SK-N-SH treated with all-trans-retinoic acid at 6 μM for 48 hours (cell line): ENCODE results near the gene PSG3.

Experiments
- ATAC-seq: fragments of 200-7000 bp; cut with Tn5 transposase; 3 replicates; pipeline ENCODE4 v1.9.1; 2020; ENCODE audit warnings: mild to moderate bottlenecking, moderate library complexity
- ARNTL ChIP-seq: fragments of 450-650 bp; formaldehyde crosslinking; IDR thresholded peaks from 2 replicates; pipeline ENCODE4 v1.5.0; 2020; ENCODE audit warnings: low read depth, mild to moderate bottlenecking, moderate library complexity, borderline replicate concordance
- CSDC2 ChIP-seq: fragments of 250-450 bp; sonication (Bioruptor Pico); IDR thresholded peaks from 2 replicates; pipeline ENCODE4 v1.5.0; 2020; ENCODE audit warnings: mild to moderate bottlenecking, moderate library complexity
- ESRRG ChIP-seq: fragments of 250-450 bp; sonication (Bioruptor Pico); IDR thresholded peaks from 2 replicates; pipeline ENCODE4 v1.6.1; 2021; ENCODE audit warnings: mild to moderate bottlenecking
- GLIS3 ChIP-seq: fragments of 250-450 bp; sonication (Bioruptor Pico); IDR thresholded peaks from 2 replicates; pipeline ENCODE4 v1.5.0; 2020; ENCODE audit warnings: mild to moderate bottlenecking, moderate library complexity
- ISL1 ChIP-seq: fragments of 250-450 bp; sonication (Bioruptor Pico); IDR thresholded peaks from 2 replicates; pipeline ENCODE4 v2.1.2; 2022; ENCODE audit warnings: mild to moderate bottlenecking, moderate library complexity
- OSR1 ChIP-seq: fragments of 250-450 bp; sonication (Bioruptor Pico); IDR thresholded peaks from 2 replicates; pipeline ENCODE4 v1.8.0; 2022; ENCODE audit warnings: moderate library complexity, mild to moderate bottlenecking, inconsistent platforms
- PATZ1 ChIP-seq: fragments of 250-450 bp; sonication (Bioruptor Pico); IDR thresholded peaks from 2 replicates; pipeline ENCODE4 v1.8.0; 2020; ENCODE audit warnings: mild to moderate bottlenecking, moderate library complexity, borderline replicate concordance
- PPARA ChIP-seq: fragments of 250-450 bp; sonication (Bioruptor Pico); IDR thresholded peaks from 2 replicates; pipeline ENCODE4 v1.5.0; 2020; ENCODE audit warnings: mild to moderate bottlenecking, borderline replicate concordance
- RARB ChIP-seq: fragments of 250-450 bp; sonication (Bioruptor Pico); IDR thresholded peaks from 2 replicates; pipeline ENCODE4 v1.8.0; 2021; ENCODE audit warnings: mild to moderate bottlenecking, moderate library complexity
- SNAI2 ChIP-seq: fragments of 250-450 bp; sonication (Bioruptor Pico); IDR thresholded peaks from 2 replicates; pipeline ENCODE4 v1.5.0; 2020; ENCODE audit warnings: mild to moderate bottlenecking, moderate library complexity
- TCF4 ChIP-seq: fragments of 250-450 bp; sonication (Bioruptor Pico); IDR thresholded peaks from 2 replicates; pipeline ENCODE4 v1.8.0; 2021; ENCODE audit warnings: mild to moderate bottlenecking, moderate library complexity, borderline replicate concordance
- TOX ChIP-seq: fragments of 250-450 bp; sonication (Bioruptor Pico); IDR thresholded peaks from 2 replicates; pipeline ENCODE4 v1.8.0; 2021; ENCODE audit warnings: mild to moderate bottlenecking, moderate library complexity, borderline replicate concordance
- ZC3H10 ChIP-seq: fragments of 250-450 bp; sonication (Bioruptor Pico); IDR thresholded peaks from 2 replicates; pipeline ENCODE4 v1.5.1; 2021; ENCODE audit warnings: mild to moderate bottlenecking, moderate library complexity
- ZFP3 ChIP-seq: fragments of 250-450 bp; sonication (Bioruptor Pico); IDR thresholded peaks from 2 replicates; pipeline ENCODE4 v1.5.0; 2020; ENCODE audit warnings: mild to moderate bottlenecking, moderate library complexity
- ZFP30 ChIP-seq: fragments of 450-650 bp; formaldehyde crosslinking; IDR thresholded peaks from 2 replicates; pipeline ENCODE4 v1.5.0; 2022; ENCODE audit warnings: mild to moderate bottlenecking, moderate library complexity
- ZNF565 ChIP-seq: fragments of 450-650 bp; formaldehyde crosslinking; conservative IDR thresholded peaks from 2 replicates; pipeline ENCODE4 v1.5.0; 2020; ENCODE audit warnings: low read depth, mild to moderate bottlenecking, moderate library complexity
- ZNF70 ChIP-seq: fragments of 450-650 bp; formaldehyde crosslinking; IDR thresholded peaks from 2 replicates; pipeline ENCODE4 v1.5.0; 2020; ENCODE audit warnings: mild to moderate bottlenecking, moderate library complexity
- ZNF8 ChIP-seq: fragments of 450-650 bp; formaldehyde crosslinking; IDR thresholded peaks from 2 replicates; pipeline ENCODE4 v1.5.0; 2020; ENCODE audit warnings: mild to moderate bottlenecking, moderate library complexity
- TF ChIP-seq, protein P1 (sequence below): fragments of 250-450 bp; sonication (Bioruptor Pico); IDR thresholded peaks from 2 replicates; pipeline ENCODE4 v1.5.0; 2020; ENCODE audit warnings: mild to moderate bottlenecking, moderate library complexity
- TF ChIP-seq, protein P2 (sequence below): fragments of 250-450 bp; sonication (Bioruptor Pico); IDR thresholded peaks from 2 replicates; pipeline ENCODE4 v1.5.1; 2021; ENCODE audit warnings: mild to moderate bottlenecking, moderate library complexity
- TF ChIP-seq, protein P3 (sequence below): fragments of 250-450 bp; sonication (Bioruptor Pico); IDR thresholded peaks from 2 replicates; pipeline ENCODE4 v1.5.1; 2020; ENCODE audit warnings: low read depth, mild to moderate bottlenecking, moderate library complexity
- TF ChIP-seq, protein P4 (sequence below): fragments of 250-450 bp; sonication (Bioruptor Pico); IDR thresholded peaks from 2 replicates; pipeline ENCODE4 v1.8.0; 2021; ENCODE audit warnings: low read depth, mild to moderate bottlenecking, moderate library complexity, borderline replicate concordance

The PSG3 gene

GRCh38 chr19:42695811-42696503, 44.3 kb downstream of the PSG3 start:
- TF ChIP-seq RARB (CRISPR knock-in tag), result no peak
- TF ChIP-seq SNAI2 (CRISPR knock-in tag), result no peak
- no peak for TF ChIP-seq ZFP3
- TF ChIP-seq CSDC2 (CRISPR knock-in tag), result no peak
- TF ChIP-seq OSR1 (CRISPR knock-in tag), result no peak
- TF ChIP-seq TCF4 (CRISPR knock-in tag), result no peak
- TF ChIP-seq, protein P1, sequence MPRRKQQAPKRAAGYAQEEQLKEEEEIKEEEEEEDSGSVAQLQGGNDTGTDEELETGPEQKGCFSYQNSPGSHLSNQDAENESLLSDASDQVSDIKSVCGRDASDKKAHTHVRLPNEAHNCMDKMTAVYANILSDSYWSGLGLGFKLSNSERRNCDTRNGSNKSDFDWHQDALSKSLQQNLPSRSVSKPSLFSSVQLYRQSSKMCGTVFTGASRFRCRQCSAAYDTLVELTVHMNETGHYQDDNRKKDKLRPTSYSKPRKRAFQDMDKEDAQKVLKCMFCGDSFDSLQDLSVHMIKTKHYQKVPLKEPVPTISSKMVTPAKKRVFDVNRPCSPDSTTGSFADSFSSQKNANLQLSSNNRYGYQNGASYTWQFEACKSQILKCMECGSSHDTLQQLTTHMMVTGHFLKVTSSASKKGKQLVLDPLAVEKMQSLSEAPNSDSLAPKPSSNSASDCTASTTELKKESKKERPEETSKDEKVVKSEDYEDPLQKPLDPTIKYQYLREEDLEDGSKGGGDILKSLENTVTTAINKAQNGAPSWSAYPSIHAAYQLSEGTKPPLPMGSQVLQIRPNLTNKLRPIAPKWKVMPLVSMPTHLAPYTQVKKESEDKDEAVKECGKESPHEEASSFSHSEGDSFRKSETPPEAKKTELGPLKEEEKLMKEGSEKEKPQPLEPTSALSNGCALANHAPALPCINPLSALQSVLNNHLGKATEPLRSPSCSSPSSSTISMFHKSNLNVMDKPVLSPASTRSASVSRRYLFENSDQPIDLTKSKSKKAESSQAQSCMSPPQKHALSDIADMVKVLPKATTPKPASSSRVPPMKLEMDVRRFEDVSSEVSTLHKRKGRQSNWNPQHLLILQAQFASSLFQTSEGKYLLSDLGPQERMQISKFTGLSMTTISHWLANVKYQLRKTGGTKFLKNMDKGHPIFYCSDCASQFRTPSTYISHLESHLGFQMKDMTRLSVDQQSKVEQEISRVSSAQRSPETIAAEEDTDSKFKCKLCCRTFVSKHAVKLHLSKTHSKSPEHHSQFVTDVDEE, result no peak
- TF ChIP-seq GLIS3 (CRISPR knock-in tag), result no peak
- TF ChIP-seq, protein P2, sequence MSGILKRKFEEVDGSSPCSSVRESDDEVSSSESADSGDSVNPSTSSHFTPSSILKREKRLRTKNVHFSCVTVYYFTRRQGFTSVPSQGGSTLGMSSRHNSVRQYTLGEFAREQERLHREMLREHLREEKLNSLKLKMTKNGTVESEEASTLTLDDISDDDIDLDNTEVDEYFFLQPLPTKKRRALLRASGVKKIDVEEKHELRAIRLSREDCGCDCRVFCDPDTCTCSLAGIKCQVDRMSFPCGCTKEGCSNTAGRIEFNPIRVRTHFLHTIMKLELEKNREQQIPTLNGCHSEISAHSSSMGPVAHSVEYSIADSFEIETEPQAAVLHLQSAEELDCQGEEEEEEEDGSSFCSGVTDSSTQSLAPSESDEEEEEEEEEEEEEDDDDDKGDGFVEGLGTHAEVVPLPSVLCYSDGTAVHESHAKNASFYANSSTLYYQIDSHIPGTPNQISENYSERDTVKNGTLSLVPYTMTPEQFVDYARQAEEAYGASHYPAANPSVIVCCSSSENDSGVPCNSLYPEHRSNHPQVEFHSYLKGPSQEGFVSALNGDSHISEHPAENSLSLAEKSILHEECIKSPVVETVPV (CRISPR knock-in tag), result no peak
- no peak for TF ChIP-seq ISL1 (CRISPR knock-in tag)
- no peak for TF ChIP-seq ZFP30 (CRISPR knock-in tag)
- TF ChIP-seq ESRRG, result no peak
- no peak for TF ChIP-seq TOX (CRISPR knock-in tag)
- TF ChIP-seq, protein P3, sequence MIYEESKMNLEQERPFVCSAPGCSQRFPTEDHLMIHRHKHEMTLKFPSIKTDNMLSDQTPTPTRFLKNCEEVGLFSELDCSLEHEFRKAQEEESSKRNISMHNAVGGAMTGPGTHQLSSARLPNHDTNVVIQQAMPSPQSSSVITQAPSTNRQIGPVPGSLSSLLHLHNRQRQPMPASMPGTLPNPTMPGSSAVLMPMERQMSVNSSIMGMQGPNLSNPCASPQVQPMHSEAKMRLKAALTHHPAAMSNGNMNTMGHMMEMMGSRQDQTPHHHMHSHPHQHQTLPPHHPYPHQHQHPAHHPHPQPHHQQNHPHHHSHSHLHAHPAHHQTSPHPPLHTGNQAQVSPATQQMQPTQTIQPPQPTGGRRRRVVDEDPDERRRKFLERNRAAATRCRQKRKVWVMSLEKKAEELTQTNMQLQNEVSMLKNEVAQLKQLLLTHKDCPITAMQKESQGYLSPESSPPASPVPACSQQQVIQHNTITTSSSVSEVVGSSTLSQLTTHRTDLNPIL (CRISPR knock-in tag), result no peak
- TF ChIP-seq PATZ1 (CRISPR knock-in tag), result no peak
- TF ChIP-seq ZC3H10, result no peak
- no peak for TF ChIP-seq ZNF70 (CRISPR knock-in tag)
- TF ChIP-seq, all 23 proteins: peak for 0
- ATAC-seq, result no peak

DNA sequence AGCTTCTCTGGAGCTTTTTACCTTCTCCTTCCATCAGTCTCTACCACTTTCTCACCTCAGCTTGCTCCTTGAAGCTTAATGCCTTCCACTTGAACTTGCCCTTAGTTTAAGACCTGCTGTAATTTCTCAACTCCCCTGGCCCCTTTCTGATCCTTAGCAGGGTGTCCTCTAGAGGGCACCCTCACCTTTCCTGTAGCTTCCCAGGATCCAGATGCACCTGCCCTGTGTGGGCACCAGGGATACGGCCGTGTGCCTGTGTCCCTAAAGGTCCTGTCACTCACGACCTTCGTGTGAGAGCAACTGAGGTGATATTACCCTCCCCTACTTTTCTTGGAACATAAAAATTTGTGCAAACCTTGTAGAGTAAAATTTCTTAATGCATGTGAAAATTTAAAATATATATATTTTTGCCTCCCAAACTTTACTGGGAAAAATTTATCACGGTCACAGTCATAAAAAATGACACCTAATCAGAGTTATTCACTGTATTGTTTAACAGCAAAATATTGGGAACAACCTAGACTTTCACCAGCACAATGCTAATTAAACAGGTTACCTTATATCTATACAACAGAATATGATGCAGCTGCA, 46.4 kb downstream of the PSG3 start:
- peak; percentile 88 for ATAC-seq
- TF ChIP-seq, protein P1, result no peak
- no peak for TF ChIP-seq ZNF8 (CRISPR knock-in tag)
- TF ChIP-seq PPARA (CRISPR knock-in tag), result no peak
- no peak for TF ChIP-seq TOX (CRISPR knock-in tag)
- TF ChIP-seq ZNF565 (CRISPR knock-in tag), result no peak
- TF ChIP-seq PATZ1 (CRISPR knock-in tag), result no peak
- no peak for TF ChIP-seq GLIS3 (CRISPR knock-in tag)
- TF ChIP-seq, protein P2 (CRISPR knock-in tag), result no peak
- no peak for TF ChIP-seq ARNTL (CRISPR knock-in tag)
- no peak for TF ChIP-seq SNAI2 (CRISPR knock-in tag)
- TF ChIP-seq CSDC2 (CRISPR knock-in tag), result no peak
- TF ChIP-seq ZFP30 (CRISPR knock-in tag), result no peak
- TF ChIP-seq ZFP3, result no peak
- TF ChIP-seq, protein P4, sequence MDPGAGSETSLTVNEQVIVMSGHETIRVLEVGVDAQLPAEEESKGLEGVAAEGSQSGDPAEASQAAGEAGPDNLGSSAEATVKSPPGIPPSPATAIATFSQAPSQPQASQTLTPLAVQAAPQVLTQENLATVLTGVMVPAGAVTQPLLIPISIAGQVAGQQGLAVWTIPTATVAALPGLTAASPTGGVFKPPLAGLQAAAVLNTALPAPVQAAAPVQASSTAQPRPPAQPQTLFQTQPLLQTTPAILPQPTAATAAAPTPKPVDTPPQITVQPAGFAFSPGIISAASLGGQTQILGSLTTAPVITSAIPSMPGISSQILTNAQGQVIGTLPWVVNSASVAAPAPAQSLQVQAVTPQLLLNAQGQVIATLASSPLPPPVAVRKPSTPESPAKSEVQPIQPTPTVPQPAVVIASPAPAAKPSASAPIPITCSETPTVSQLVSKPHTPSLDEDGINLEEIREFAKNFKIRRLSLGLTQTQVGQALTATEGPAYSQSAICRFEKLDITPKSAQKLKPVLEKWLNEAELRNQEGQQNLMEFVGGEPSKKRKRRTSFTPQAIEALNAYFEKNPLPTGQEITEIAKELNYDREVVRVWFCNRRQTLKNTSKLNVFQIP, result no peak
- no peak for TF ChIP-seq ISL1 (CRISPR knock-in tag)
